CD4-positive, alpha-beta T cell treated with Interleukin-2 at 100 ng/mL for 4 hours (primary cell): Measurements from ENCODE around the gene ADGRL3.

Experiments
- DNase-seq: peaks from one replicate; pipeline ENCODE4 v3.0.0-alpha.2; 2020; ENCODE audit warnings: low spot score

Gene ADGRL3

GRCh38 chr4:62119195-62119594 is 919.1 kb downstream of the ADGRL3 start:
- no peak for DNase-seq

GRCh38 chr4:62126064-62126732 is 926.1 kb downstream of the ADGRL3 start:
- no peak for DNase-seq
